AG04449 (cell line): ENCODE measurements around the gene NFS1.
"Not testable (repeated sequence)": the region's sequence is repeated elsewhere in the genome, so short reads cannot be mapped to it uniquely, and the experiment has no call there.

Experiments used
- CTCF ChIA-PET: fragments of 350-600 bp; formaldehyde crosslinking; extraction: SDS; loops from one replicate; lab custom pipeline; 2021; ENCODE audit warnings: antibody characterized with exemption; lab: Yijun Ruan, JAX
- POLR2A ChIA-PET: fragments of 400-600, 350-600 bp; formaldehyde crosslinking; extraction: SDS; loops from one replicate; lab custom pipeline; 2020; ENCODE audit warnings: antibody characterized with exemption, inconsistent platforms; lab: Yijun Ruan, JAX
- DNase-seq: peaks from one replicate; pipeline ENCODE4 v3.0.0-alpha.2; 2010; ENCODE audit warnings: low read depth, low spot score
- H3K4me3 ChIP-seq: 2 replicates; pipeline ENCODE4 v1.5.1; 2011; ENCODE audit warnings: low read depth, mild to moderate bottlenecking, control low read depth, low read length
- CTCF ChIP-seq: IDR thresholded peaks from one replicate; pipeline ENCODE4 v1.5.1; 2011; ENCODE audit warnings: mild to moderate bottlenecking, moderate library complexity, low read length, control low read depth, inconsistent platforms; ENCODE audit not compliant: insufficient read depth; ENCODE audit errors: missing control alignments

The NFS1 gene

GRCh38 chr20:35729836-35730582 is 30.9 kb upstream of the NFS1 start:
- POLR2A ChIA-PET, result interaction anchor here (0.7 to 1.9 kb wide), 6 partner anchors 10 to 154 kb away, joined by 3 to 7 read pairs (median 6); partner anchors contain the start of gene RBM39
- DNase-seq, result no peak

GRCh38 chr20:35729283-35729807 is 30.2 kb upstream of the NFS1 start:
- CTCF ChIA-PET, result interaction anchor here (1.3 to 2.9 kb wide), 3 partner anchors 10 to 155 kb away, joined by 3 to 12 read pairs (median 8); no protein-coding TSS in a partner anchor
- POLR2A ChIA-PET, result interaction anchor here (0.7 to 1.9 kb wide), 2 partner anchors 11 to 21 kb away, joined by 3 to 7 read pairs; no protein-coding TSS in a partner anchor
- no peak overlapping the region for H3K4me3 ChIP-seq
- DNase-seq, result no peak
- no peak for TF ChIP-seq CTCF

More at GRCh38 chr20:35729836-35730582, 30.9 kb upstream of the NFS1 start:
- no peak overlapping the region for H3K4me3 ChIP-seq
- no peak for TF ChIP-seq CTCF
- CTCF ChIA-PET, result interaction anchor here (1.3 to 2.9 kb wide), 7 partner anchors 10 to 155 kb away, joined by 3 to 12 read pairs (median 5); partner anchors contain the start of gene RBM39

GRCh38 chr20:35726842-35727711 is 27.9 kb upstream of the NFS1 start:
- no peak for TF ChIP-seq CTCF
- H3K4me3 ChIP-seq, result no peak overlapping the region
- POLR2A ChIA-PET, result interaction anchor here (0.8 kb wide), 1 partner anchor 15 kb away, joined by 3 read pairs; the partner anchor contains the start of gene RBM39
- CTCF ChIA-PET, result no interaction called here
- no peak for DNase-seq

GRCh38 chr20:35724321-35725230 is 25.4 kb upstream of the NFS1 start:
- CTCF ChIA-PET, result interaction anchor here (1.0 kb wide), 1 partner anchor 11 kb away, joined by 3 read pairs; no protein-coding TSS in a partner anchor
- DNase-seq, result no peak
- POLR2A ChIA-PET, result interaction anchor here (0.8 to 1.0 kb wide), 2 partner anchors 18 to 159 kb away, joined by 3 to 4 read pairs; partner anchors contain the start of gene RBM39
- H3K4me3 ChIP-seq, result no peak overlapping the region
- no peak for TF ChIP-seq CTCF

GRCh38 chr20:35723652-35724320 is 24.6 kb upstream of the NFS1 start:
- POLR2A ChIA-PET, result interaction anchor here (0.6 to 1.0 kb wide), 2 partner anchors 19 to 173 kb away, joined by 4 to 5 read pairs; partner anchors contain the start of gene RBM39
- not testable (repeated sequence) for DNase-seq, H3K4me3 ChIP-seq
- CTCF ChIA-PET, result interaction anchor here (1.0 kb wide), 1 partner anchor 11 kb away, joined by 3 read pairs; no protein-coding TSS in a partner anchor

GRCh38 chr20:35723275-35723639 is 24.1 kb upstream of the NFS1 start:
- DNase-seq, H3K4me3 ChIP-seq, CTCF ChIA-PET: not testable (repeated sequence)
- POLR2A ChIA-PET, result interaction anchor here (0.6 to 1.0 kb wide), 2 partner anchors 19 to 174 kb away, joined by 4 to 5 read pairs; partner anchors contain the start of gene RBM39
